HK-2 (cell line): Measurements from ENCODE around the gene CST11.
"Not testable (repeated sequence)": the region's sequence is repeated elsewhere in the genome, so short reads cannot be mapped to it uniquely, and the experiment has no call there.

Experiments
- DNase-seq: peaks from one replicate; pipeline ENCODE4 v3.0.0-alpha.2; 2018; ENCODE audit not compliant: unreplicated experiment

CST11 gene

GRCh38 chr20:23452776-23453175, at the start of gene CST11:
Gene CST11 (minus strand): TSS chr20:23452876. CDS start chr20:23452811, 65 bp downstream.
- DNase-seq, result no peak

- DNase-seq, result no peak
These were observed 49.2 kb upstream of the CST11 start for GRCh38 chr20:23501926-23502325.

- DNase-seq, result no peak
These were observed 44.9 kb upstream of the CST11 start for GRCh38 chr20:23497536-23497935.

GRCh38 chr20:23493172-23493772, 40.6 kb upstream of the CST11 start:
- no peak for DNase-seq

GRCh38 chr20:23492292-23492691, 39.6 kb upstream of the CST11 start:
- no peak for DNase-seq

GRCh38 chr20:23490817-23491216, 38.1 kb upstream of the CST11 start, which contains the start of gene CST8:
Gene CST8 (plus strand): TSS chr20:23491117. CDS start chr20:23491668, 551 bp downstream.
- no peak for DNase-seq

- no peak for DNase-seq
These were observed 36.3 kb upstream of the CST11 start for GRCh38 chr20:23488996-23489395.

- DNase-seq, result no peak
These were observed 35.8 kb upstream of the CST11 start for GRCh38 chr20:23488470-23488869.

GRCh38 chr20:23484081-23484480, 31.4 kb upstream of the CST11 start:
- DNase-seq, result no peak

GRCh38 chr20:23482138-23482537, 29.5 kb upstream of the CST11 start:
- no peak for DNase-seq

GRCh38 chr20:23479043-23479442, 26.4 kb upstream of the CST11 start:
- DNase-seq, result no peak

- no peak for DNase-seq
These were observed 24.5 kb upstream of the CST11 start for GRCh38 chr20:23477223-23477622.

- DNase-seq, result no peak
These were observed 23.5 kb upstream of the CST11 start for GRCh38 chr20:23476015-23476754.

GRCh38 chr20:23475395-23475794, 22.7 kb upstream of the CST11 start:
- DNase-seq, result no peak

- not testable (repeated sequence) for DNase-seq
These were observed 20.6 kb upstream of the CST11 start for GRCh38 chr20:23473293-23473692.

GRCh38 chr20:23472306-23472705, 19.6 kb upstream of the CST11 start:
- DNase-seq, result not testable (repeated sequence)

- DNase-seq, result not testable (repeated sequence)
These were observed 14.3 kb upstream of the CST11 start for GRCh38 chr20:23466961-23467360.

- no peak for DNase-seq
These were observed 8.5 kb upstream of the CST11 start for GRCh38 chr20:23461180-23461579.

- no peak for DNase-seq
These were observed 6.9 kb upstream of the CST11 start for GRCh38 chr20:23459461-23460150.

- DNase-seq, result no peak
These were observed 4.2 kb upstream of the CST11 start for GRCh38 chr20:23456873-23457272.

GRCh38 chr20:23456409-23456808, 3.7 kb upstream of the CST11 start:
- DNase-seq, result no peak

- DNase-seq, result no peak
These were observed 3.0 kb upstream of the CST11 start for GRCh38 chr20:23455639-23456038.

- no peak for DNase-seq
These were observed 2.1 kb upstream of the CST11 start for GRCh38 chr20:23454816-23455215.
